H1 (cell line): ENCODE measurements around the gene CDC42EP4. TPM values are rescaled to one million over a fixed set of nuclear protein-coding genes. Genes with fewer than 3 reads are reported as not detected.

ENCODE experiments used
- CTCF ChIA-PET: fragments of 300-600 bp; sonication (Branson Sonifier 250); formaldehyde crosslinking; loops from one replicate; lab custom pipeline; 2021; ENCODE audit not compliant: partially characterized antibody; lab: Charles Lee
- POLR2A ChIA-PET: fragments of 300-600 bp; sonication (Branson Sonifier 250); formaldehyde crosslinking; loops from one replicate; lab custom pipeline; 2021; ENCODE audit warnings: inconsistent platforms; ENCODE audit not compliant: partially characterized antibody; lab: Charles Lee
- DNase-seq, 2 experiments: peaks; one replicate each; pipeline versions ENCODE4 v3.0.0 to v3.0.0-alpha.2; 2010 to 2022; ENCODE audit warnings: low spot score in 2 of 2, low read depth in 1 of 2, mixed read lengths in 1 of 2
- FAIRE-seq: peaks from 2 replicates; lab custom pipeline; 2011; peaks lifted over from hg19 to GRCh38; lab: Jason Lieb, UNC
- H2AFZ ChIP-seq: 2 replicates; pipeline ENCODE4 v1.8.1; 2012; ENCODE audit warnings: low read length, inconsistent platforms
- H2AK5ac ChIP-seq: 2 replicates; pipeline ENCODE4 v1.6.1; 2013; ENCODE audit warnings: low read depth, low read length
- H2BK120ac ChIP-seq: replicated peaks from 2 replicates; pipeline ENCODE3; 2013; ENCODE audit warnings: low read depth, low read length, inconsistent platforms
- H2BK12ac ChIP-seq: 2 replicates; pipeline ENCODE4 v1.6.1; 2013; ENCODE audit warnings: low read depth, low read length
- H2BK15ac ChIP-seq: 2 replicates; pipeline ENCODE4 v1.6.1; 2013; ENCODE audit warnings: low read length
- H2BK20ac ChIP-seq: 2 replicates; pipeline ENCODE4 v1.6.1; 2013; ENCODE audit warnings: low read length
- H2BK5ac ChIP-seq: 2 replicates; pipeline ENCODE4 v1.6.1; 2013; ENCODE audit warnings: low read depth, low read length
- H3K14ac ChIP-seq: 2 replicates; pipeline ENCODE4 v1.6.1; 2013; ENCODE audit warnings: inconsistent platforms; ENCODE audit not compliant: insufficient read length
- H3K18ac ChIP-seq: 2 replicates; pipeline ENCODE4 v1.6.1; 2013; ENCODE audit warnings: low read length; ENCODE audit errors: extremely low read depth
- H3K23ac ChIP-seq: 2 replicates; pipeline ENCODE4 v1.6.1; 2013; ENCODE audit warnings: inconsistent platforms; ENCODE audit not compliant: insufficient read length
- H3K23me2 ChIP-seq: 2 replicates; pipeline ENCODE4 v1.6.1; 2013; ENCODE audit warnings: low read depth, low read length
- H3K27ac ChIP-seq: 2 replicates; pipeline ENCODE4 v1.6.1; 2011; ENCODE audit warnings: low read depth, low read length, inconsistent platforms
- H3K27me3 ChIP-seq, 4 experiments: replicated peaks in 1 of 4; 1 replicate in 1 of 4; 2 replicates in 3 of 4; pipeline versions ENCODE4 v1.6.1 to v1.8.1; 2011 to 2013; ENCODE audit warnings: low read length in 3 of 4, mild to moderate bottlenecking in 3 of 4, inconsistent platforms in 2 of 4, mixed read lengths in 2 of 4, moderate library complexity in 1 of 4; ENCODE audit not compliant: control insufficient read depth in 3 of 4, insufficient read depth in 3 of 4; ENCODE audit errors: extremely low read depth in 1 of 4
- H3K36me3 ChIP-seq, 4 experiments: 2 replicates each; pipeline versions ENCODE4 v1.6.1 to v1.8.1; 2011 to 2013; ENCODE audit warnings: mild to moderate bottlenecking in 4 of 4, low read length in 3 of 4, moderate library complexity in 2 of 4, control low read depth in 1 of 4, inconsistent platforms in 1 of 4; ENCODE audit not compliant: insufficient read depth in 4 of 4, control insufficient read depth in 2 of 4
- H3K4ac ChIP-seq: replicated peaks from 2 replicates; pipeline ENCODE3; 2013; ENCODE audit warnings: low read length, low read depth, mixed read lengths, inconsistent platforms; ENCODE audit not compliant: insufficient read length
- H3K4me1 ChIP-seq, 4 experiments: replicated peaks in 1 of 4; 1 replicate in 1 of 4; 2 replicates in 3 of 4; pipeline versions ENCODE4 v1.6.1 to v1.8.1; 2011 to 2013; ENCODE audit warnings: low read length in 3 of 4, inconsistent platforms in 2 of 4, mixed read lengths in 1 of 4; ENCODE audit not compliant: insufficient read depth in 4 of 4, control insufficient read depth in 3 of 4
- H3K4me2 ChIP-seq, 2 experiments: 2 replicates each; pipeline versions ENCODE4 v1.6.1 to v1.8.1; 2011 to 2013; ENCODE audit warnings: low read depth in 2 of 2, low read length in 2 of 2, control low read depth in 1 of 2, inconsistent platforms in 1 of 2, mild to moderate bottlenecking in 1 of 2; ENCODE audit not compliant: insufficient read depth in 1 of 2
- H3K4me3 ChIP-seq, 4 experiments: fragments of 200-600, 300-600 bp in 1 of 4; sonication (generic), shearing (Covaris generic), sonication (Bioruptor Twin) in 1 of 4; 2 replicates each; pipeline versions ENCODE4 v1.5.1 to v1.8.1; 2011 to 2016; ENCODE audit warnings: low read length in 4 of 4, low read depth in 3 of 4, control low read depth in 2 of 4, inconsistent platforms in 2 of 4, mild to moderate bottlenecking in 2 of 4, mixed read lengths in 1 of 4, moderate library complexity in 1 of 4; ENCODE audit not compliant: insufficient read depth in 2 of 4; ENCODE audit errors: extremely low read depth in 1 of 4
- H3K56ac ChIP-seq: replicated peaks from 2 replicates; pipeline ENCODE3; 2013; ENCODE audit warnings: low read depth, mild to moderate bottlenecking, mixed read lengths, low read length, inconsistent platforms; ENCODE audit not compliant: insufficient read length
- H3K79me1 ChIP-seq: 2 replicates; pipeline ENCODE4 v1.6.1; 2013; ENCODE audit warnings: low read depth, low read length, control low read depth
- H3K79me2 ChIP-seq, 2 experiments: 2 replicates each; pipeline versions ENCODE4 v1.6.1 to v1.8.1; 2012 to 2013; ENCODE audit warnings: low read length in 2 of 2, mild to moderate bottlenecking in 2 of 2, inconsistent platforms in 1 of 2; ENCODE audit not compliant: insufficient read depth in 2 of 2, control insufficient read depth in 1 of 2
- H3K9ac ChIP-seq, 4 experiments: replicated peaks in 1 of 4; 1 replicate in 1 of 4; 2 replicates in 3 of 4; pipeline versions ENCODE4 v1.6.1 to v1.8.1; 2011 to 2013; ENCODE audit warnings: low read depth in 3 of 4, low read length in 3 of 4, control low read depth in 2 of 4, mild to moderate bottlenecking in 2 of 4, moderate library complexity in 2 of 4, inconsistent platforms in 1 of 4; ENCODE audit errors: extremely low read depth in 1 of 4
- H3K9me3 ChIP-seq, 2 experiments: 2 replicates each; pipeline versions ENCODE4 v1.6.1 to v1.8.1; 2012 to 2013; ENCODE audit warnings: mild to moderate bottlenecking in 2 of 2, moderate library complexity in 2 of 2, control low read depth in 1 of 2, inconsistent platforms in 1 of 2, low read depth in 1 of 2, low read length in 1 of 2, mixed read lengths in 1 of 2; ENCODE audit not compliant: insufficient read depth in 2 of 2
- H4K20me1 ChIP-seq, 2 experiments: replicated peaks in 1 of 2; 2 replicates each; pipeline versions ENCODE3 to v1.8.1; 2011 to 2013; ENCODE audit warnings: inconsistent platforms in 2 of 2, low read length in 2 of 2, mild to moderate bottlenecking in 1 of 2; ENCODE audit not compliant: insufficient read depth in 2 of 2, control insufficient read depth in 1 of 2
- H4K5ac ChIP-seq: 2 replicates; pipeline ENCODE4 v1.6.1; 2013; ENCODE audit warnings: low read length, low read depth, mixed read lengths, inconsistent platforms; ENCODE audit not compliant: insufficient read length
- H4K8ac ChIP-seq: 2 replicates; pipeline ENCODE4 v1.8.0; 2013; ENCODE audit warnings: mild to moderate bottlenecking, moderate library complexity, low read length, inconsistent platforms; ENCODE audit not compliant: insufficient read depth; ENCODE audit errors: extremely low read depth
- H4K91ac ChIP-seq: replicated peaks from 2 replicates; pipeline ENCODE3; 2013; ENCODE audit warnings: low read length, mixed read lengths, inconsistent platforms; ENCODE audit not compliant: insufficient read length
- CBX8 ChIP-seq: fragments of 300-800, 300-1000 bp; sonication (generic); IDR thresholded peaks from 2 replicates; pipeline ENCODE4 v1.7.1; 2016; ENCODE audit warnings: low read depth, low read length, borderline replicate concordance
- CHD2 ChIP-seq: IDR thresholded peaks from 2 replicates; pipeline ENCODE4 v1.6.1; 2012; ENCODE audit warnings: low read length, improper control_type of control experiment
- CTBP2 ChIP-seq: IDR thresholded peaks from 2 replicates; pipeline ENCODE4 v1.7.0; 2011; ENCODE audit warnings: borderline replicate concordance, mild to moderate bottlenecking, moderate library complexity, mixed read lengths, low read length; ENCODE audit not compliant: insufficient read depth, insufficient read length
- EGR1 ChIP-seq: IDR thresholded peaks from 2 replicates; pipeline ENCODE4 v1.6.1; 2011; ENCODE audit warnings: low read depth, low read length, borderline replicate concordance
- GTF2F1 ChIP-seq: IDR thresholded peaks from 2 replicates; pipeline ENCODE4 v1.6.1; 2012; ENCODE audit warnings: low read depth, low read length, improper control_type of control experiment, borderline replicate concordance
- JUN ChIP-seq: IDR thresholded peaks from 2 replicates; pipeline ENCODE4 v1.6.1; 2011; ENCODE audit warnings: low read depth, mild to moderate bottlenecking, improper control_type of control experiment, low read length
- KDM5A ChIP-seq: fragments of 200-600 bp; IDR thresholded peaks from 2 replicates; pipeline ENCODE4 v1.7.1; 2012; ENCODE audit warnings: mild to moderate bottlenecking, low read length, inconsistent platforms, mixed read lengths
- POLR2A ChIP-seq, 2 experiments: IDR thresholded peaks; 1 replicate in 1 of 2; 2 replicates in 1 of 2; pipeline ENCODE4 v1.6.1; 2011; ENCODE audit warnings: low read depth in 2 of 2, low read length in 2 of 2, mild to moderate bottlenecking in 2 of 2; ENCODE audit errors: control extremely low read depth in 1 of 2
- RFX5 ChIP-seq: IDR thresholded peaks from 2 replicates; pipeline ENCODE4 v1.6.1; 2011; ENCODE audit warnings: low read depth, low read length, improper control_type of control experiment, borderline replicate concordance
- RNF2 ChIP-seq: fragments of 200-900, 300-1000 bp; sonication (generic); IDR thresholded peaks from 2 replicates; pipeline ENCODE4 v1.7.1; 2016; ENCODE audit warnings: borderline replicate concordance, low read depth, mild to moderate bottlenecking, antibody characterized with exemption, low read length; ENCODE audit not compliant: poor library complexity, severe bottlenecking; ENCODE audit errors: missing control alignments
- SIRT6 ChIP-seq: IDR thresholded peaks from one replicate; pipeline ENCODE4 v1.7.1; 2012; ENCODE audit warnings: low read length, inconsistent platforms
- TCF12 ChIP-seq: IDR thresholded peaks from 2 replicates; pipeline ENCODE4 v1.6.1; 2011; ENCODE audit warnings: low read depth, mild to moderate bottlenecking, low read length
- WGBS, 2 experiments: shearing (Covaris generic) in 1 of 2; methylation state at CpG; one replicate each; pipeline versions ENCODE4 v1.1.6 to v1.1.7; 2013 to 2015; ENCODE audit warnings: low lambda C conversion rate in 2 of 2, mixed read lengths in 2 of 2, inconsistent platforms in 1 of 2, low coverage in 1 of 2, missing lambda C conversion rate in 1 of 2; ENCODE audit not compliant: insufficient replicate concordance in 2 of 2, insufficient coverage in 1 of 2, insufficient read length in 1 of 2; ENCODE audit errors: extremely low coverage in 1 of 2, missing lambda C conversion rate in 1 of 2; 5-methylcytosine and 5-hydroxymethylcytosine counted together
- polyA plus RNA-seq, 7 experiments: library from polyadenylated mRNA; depleted of rRNA in 3 of 7; stranded (reverse) in 5 of 7; unstranded in 2 of 7; fragments of >200 nt in 5 of 7; fragments of 200-250 nt in 2 of 7; gene quantifications; 1 replicate in 5 of 7; 2 replicates in 1 of 7; 4 replicates in 1 of 7; pipeline versions ENCODE4 v1.2.1 to v1.2.3, GENCODE V29; 2011 to 2013; ENCODE audit warnings: missing spikeins in 2 of 7, mixed read lengths in 2 of 7
- total RNA-seq: library from RNA; stranded (reverse); fragmentation: NEBNext Ultra II Directional; extraction: Animal tissue kit (Norgen Biotek cat#: 25700); gene quantifications from 2 replicates; pipeline ENCODE4 v1.2.1, GENCODE V29; 2021

Gene CDC42EP4
- total and polyA plus RNA-seq, 2 of the 8 experiments (the other 6 are each of a cell fraction or from before 2014, with no cell fraction given): 8.8 to 12.6 TPM

DNA sequence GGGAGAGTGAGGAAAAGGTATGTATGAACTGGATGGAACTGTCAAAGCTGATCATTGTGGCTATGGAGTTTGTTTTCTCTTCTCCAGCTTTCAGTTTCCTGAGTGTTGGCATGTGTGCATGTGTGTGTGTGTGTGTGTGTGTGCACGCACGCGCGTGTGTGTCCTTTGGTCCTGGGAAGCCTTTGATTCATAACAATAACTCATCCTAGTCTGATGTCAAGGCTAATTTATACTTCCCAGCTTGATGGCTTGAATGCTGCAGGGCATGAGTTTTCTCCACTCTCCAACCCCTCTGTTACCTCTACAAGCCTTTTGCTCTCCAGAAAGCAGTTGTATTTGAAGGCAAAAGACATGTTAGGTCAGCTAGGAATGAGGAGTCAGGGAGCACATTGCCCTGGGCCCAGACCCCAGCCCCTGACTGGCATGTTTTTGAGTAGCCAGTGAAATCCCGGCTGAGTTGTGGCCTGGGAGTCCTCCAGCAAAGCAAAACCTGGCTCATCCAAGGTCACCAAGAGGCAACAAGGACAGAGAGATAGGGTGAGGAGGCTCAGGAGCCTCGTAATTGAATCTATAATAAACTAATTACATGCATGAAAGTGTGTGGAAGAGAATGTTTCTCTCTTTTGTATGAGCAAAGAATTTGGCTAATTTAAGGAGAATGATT is 8.9 kb upstream of the CDC42EP4 start:
- 87% methylated on average over 6 of the region's 6 CpGs; no CpG with 5 or more reads in 1 of the 2 experiments for WGBS, 2 experiments
- H4K91ac ChIP-seq: no peak overlapping the region
- H3K18ac ChIP-seq: no peak overlapping the region; the same call in 1 of the 2 replicates
- H3K9me3 ChIP-seq: no peaks in the 10 kb centered on the region
- no peaks in the 10 kb centered on the region for H3K36me3 ChIP-seq
- H3K23ac ChIP-seq: no peak overlapping the region
- no peak overlapping the region for H2BK120ac ChIP-seq
- no peak overlapping the region for H3K27ac ChIP-seq
- H3K4me2 ChIP-seq: no peak overlapping the region
- H3K9ac ChIP-seq: no peak overlapping the region
- no peak overlapping the region for H4K5ac ChIP-seq
- H4K20me1 ChIP-seq: no peaks in the 10 kb centered on the region
- no peaks in the 10 kb centered on the region for H3K79me2 ChIP-seq
- H3K14ac ChIP-seq: no peak overlapping the region
- H4K8ac ChIP-seq: no peak overlapping the region; the same call in 1 of the 2 replicates
- no peak overlapping the region for H2BK20ac ChIP-seq
- H3K4ac ChIP-seq: peak overlapping the region; percentile 39
- no peak overlapping the region for H3K56ac ChIP-seq
- no peak overlapping the region for H3K4me3 ChIP-seq
- DNase-seq (no peak), FAIRE-seq (no peak)
- POLR2A ChIA-PET: interaction anchor here (1.5 kb wide), 1 partner anchor 42 kb away, joined by 4 read pairs; no protein-coding TSS in a partner anchor
- H2BK15ac ChIP-seq: no peak overlapping the region
- no peaks in the 10 kb centered on the region for H3K23me2 ChIP-seq
- CTCF ChIA-PET: interaction anchor here (0.5 to 4.2 kb wide), 7 partner anchors 8 to 65 kb away, joined by 3 to 26 read pairs (median 6); partner anchors contain the start of gene CDC42EP4
- H3K27me3 ChIP-seq: no peaks in the 10 kb centered on the region
- TF ChIP-seq TCF12 (no peak), KDM5A (no peak), SIRT6 (no peak), JUN (no peak), GTF2F1 (no peak), CTBP2 (no peak), CBX8 (no peak), RNF2 (no peak), RFX5 (no peak), EGR1 (no peak), POLR2A (IDR thresholded peaks at IDR 0.05; ENCODE audit: control extremely low read depth in 1 of 2, low read depth in 2 of 2, low read length in 2 of 2) (no peak), CHD2 (no peak)
- no peak overlapping the region for H2BK5ac ChIP-seq
- H2AK5ac ChIP-seq: no peak overlapping the region
- peaks cover 6 to 17% (median 11%) of the 10 kb centered on the region in 4 experiments for H3K4me1 ChIP-seq
- no peaks in the 10 kb centered on the region for H3K79me1 ChIP-seq
- no peak overlapping the region for H2AFZ ChIP-seq
- H2BK12ac ChIP-seq: no peak overlapping the region
